ENCODE results near the gene RASA4B. TPM values are rescaled to one million over a fixed set of nuclear protein-coding genes. Genes with fewer than 3 reads are reported as not detected.

RASA4B gene
- total and polyA plus RNA-seq, 9 of the 15 experiments (the other 6 are each of a cell fraction or from before 2014, with no cell fraction given), result 0.01 to 2.9 (median 1.5) TPM; not detected in 1

DNA sequence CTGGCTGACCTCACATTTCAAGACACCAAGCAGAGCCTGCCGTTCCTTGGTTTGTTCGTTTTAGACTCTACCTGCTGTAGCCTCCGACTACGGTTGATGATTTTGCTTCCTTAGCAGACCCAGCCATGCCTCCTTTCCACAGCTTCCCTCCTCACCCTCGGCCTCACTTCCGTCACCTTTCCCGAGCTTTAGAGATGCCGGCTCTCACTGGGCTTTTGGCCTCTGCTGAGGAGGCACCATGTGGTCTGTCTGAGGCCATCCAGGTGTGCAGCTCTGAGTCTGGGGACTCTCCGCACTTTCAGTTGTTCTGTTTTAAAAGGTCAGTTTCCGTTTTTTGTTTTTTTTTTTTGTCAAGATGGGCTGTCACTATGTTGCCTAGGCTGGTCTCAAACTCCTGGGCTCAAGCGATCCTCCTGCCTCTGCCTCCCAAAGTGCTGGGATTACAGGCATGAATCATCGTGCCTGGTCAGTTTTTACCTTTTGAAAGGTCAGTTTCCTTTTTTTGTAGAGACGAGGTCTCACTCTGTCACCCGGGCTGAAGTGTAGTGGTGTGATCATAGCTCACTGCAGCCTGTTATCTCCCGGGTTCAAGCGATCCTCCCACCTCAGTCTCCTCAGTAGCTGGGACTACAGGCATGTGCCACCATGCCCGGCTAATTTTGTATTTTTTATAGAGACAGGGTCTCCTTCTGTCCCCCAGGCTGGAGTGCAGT lies 72.5 kb downstream of the RASA4B start (continued):
- no peak for TF ChIP-seq RBM14 (IDR thresholded peaks at IDR 0.05; ENCODE audit: borderline replicate concordance, insufficient read depth, low read depth, low read length)
- TF ChIP-seq, protein P1, sequence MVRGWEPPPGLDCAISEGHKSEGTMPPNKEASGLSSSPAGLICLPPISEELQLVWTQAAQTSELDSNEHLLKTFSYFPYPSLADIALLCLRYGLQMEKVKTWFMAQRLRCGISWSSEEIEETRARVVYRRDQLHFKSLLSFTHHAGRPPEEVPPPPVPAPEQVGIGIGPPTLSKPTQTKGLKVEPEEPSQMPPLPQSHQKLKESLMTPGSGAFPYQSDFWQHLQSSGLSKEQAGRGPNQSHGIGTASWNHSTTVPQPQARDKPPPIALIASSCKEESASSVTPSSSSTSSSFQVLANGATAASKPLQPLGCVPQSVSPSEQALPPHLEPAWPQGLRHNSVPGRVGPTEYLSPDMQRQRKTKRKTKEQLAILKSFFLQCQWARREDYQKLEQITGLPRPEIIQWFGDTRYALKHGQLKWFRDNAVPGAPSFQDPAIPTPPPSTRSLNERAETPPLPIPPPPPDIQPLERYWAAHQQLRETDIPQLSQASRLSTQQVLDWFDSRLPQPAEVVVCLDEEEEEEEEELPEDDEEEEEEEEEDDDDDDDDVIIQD (CRISPR knock-in tag; IDR thresholded peaks at IDR 0.05), result no peak
- TF ChIP-seq CHD4 (IDR thresholded peaks at IDR 0.05; ENCODE audit: insufficient read depth, insufficient replicate concordance, low read depth, low read length, poor library complexity, severe bottlenecking), result no peak
- TF ChIP-seq ZNF165 (CRISPR knock-in tag; IDR thresholded peaks at IDR 0.05; ENCODE audit: borderline replicate concordance), result no peak
- no peak for TF ChIP-seq TGIF2 (CRISPR knock-in tag; IDR thresholded peaks at IDR 0.05)
- 0 out of 2 replicates have a peak, but pooled peaks have one; percentile 20 for TF ChIP-seq CTBP1 (IDR thresholded peaks at IDR 0.05; ENCODE audit: borderline replicate concordance)
- TF ChIP-seq XRCC3 (IDR thresholded peaks at IDR 0.05), result no peak
- TF ChIP-seq PRMT5 (CRISPR knock-in tag; IDR thresholded peaks at IDR 0.05), result no peak
- TF ChIP-seq NEUROD1 (IDR thresholded peaks at IDR 0.05; ENCODE audit: borderline replicate concordance, low read depth, low read length, partially characterized antibody), result no peak
- no peak for TF ChIP-seq DNMT1 (IDR thresholded peaks at IDR 0.05)
- TF ChIP-seq, protein P2, sequence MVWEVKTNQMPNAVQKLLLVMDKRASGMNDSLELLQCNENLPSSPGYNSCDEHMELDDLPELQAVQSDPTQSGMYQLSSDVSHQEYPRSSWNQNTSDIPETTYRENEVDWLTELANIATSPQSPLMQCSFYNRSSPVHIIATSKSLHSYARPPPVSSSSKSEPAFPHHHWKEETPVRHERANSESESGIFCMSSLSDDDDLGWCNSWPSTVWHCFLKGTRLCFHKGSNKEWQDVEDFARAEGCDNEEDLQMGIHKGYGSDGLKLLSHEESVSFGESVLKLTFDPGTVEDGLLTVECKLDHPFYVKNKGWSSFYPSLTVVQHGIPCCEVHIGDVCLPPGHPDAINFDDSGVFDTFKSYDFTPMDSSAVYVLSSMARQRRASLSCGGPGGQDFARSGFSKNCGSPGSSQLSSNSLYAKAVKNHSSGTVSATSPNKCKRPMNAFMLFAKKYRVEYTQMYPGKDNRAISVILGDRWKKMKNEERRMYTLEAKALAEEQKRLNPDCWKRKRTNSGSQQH (CRISPR knock-in tag; IDR thresholded peaks at IDR 0.05), result no peak
- no peak for TF ChIP-seq CEBPB (tag; IDR thresholded peaks at IDR 0.05)
- no peak for TF ChIP-seq ZKSCAN8 (CRISPR knock-in tag; IDR thresholded peaks at IDR 0.05)
- peak; percentile 58; the same call in 1 of the 2 replicates for TF ChIP-seq CBFA2T3 (IDR thresholded peaks at IDR 0.05)
- TF ChIP-seq EP400 (IDR thresholded peaks at IDR 0.05), result no peak
- no peak for TF ChIP-seq FOXK1 (CRISPR knock-in tag; IDR thresholded peaks at IDR 0.05; ENCODE audit: borderline replicate concordance)
- TF ChIP-seq HNRNPUL1 (IDR thresholded peaks at IDR 0.05; ENCODE audit: low read length), result no peak
- TF ChIP-seq U2AF2 (optimal IDR thresholded peaks at IDR 0.05; ENCODE audit: low read depth, low read length), result no peak
- TF ChIP-seq ETS2 (tag; IDR thresholded peaks at IDR 0.05; ENCODE audit: borderline replicate concordance, poor library complexity, severe bottlenecking), result no peak
- TF ChIP-seq SIX5 (IDR thresholded peaks at IDR 0.05; ENCODE audit: borderline replicate concordance in 1 of 2, insufficient read depth in 1 of 2, low read depth in 1 of 2, low read length in 2 of 2), result no peak
- no peak for TF ChIP-seq PYGO2 (tag; IDR thresholded peaks at IDR 0.05)
- no peak for TF ChIP-seq PHTF2 (CRISPR knock-in tag; IDR thresholded peaks at IDR 0.05)
- no peak for TF ChIP-seq SAFB (IDR thresholded peaks at IDR 0.05; ENCODE audit: borderline replicate concordance, low read depth, low read length)
- TF ChIP-seq ZNF316 (IDR thresholded peaks at IDR 0.05), result no peak
- no peak for TF ChIP-seq TSC22D4 (tag; IDR thresholded peaks at IDR 0.05)
- no peak for TF ChIP-seq COPS2 (conservative IDR thresholded peaks at IDR 0.05)
- 0 out of 2 replicates have a peak, but pooled peaks have one; percentile 42 for TF ChIP-seq ZBTB1 (CRISPR knock-in tag; IDR thresholded peaks at IDR 0.05; ENCODE audit: borderline replicate concordance, low read depth)
